SH-SY5Y (cell line): Measurements from ENCODE around the gene SLC7A8.

Experiments used
- GATA2 ChIP-seq: IDR thresholded peaks from 2 replicates; pipeline ENCODE4 v1.6.1; 2011; ENCODE audit warnings: mild to moderate bottlenecking, low read depth, low read length
- GATA3 ChIP-seq: IDR thresholded peaks from 2 replicates; pipeline ENCODE4 v1.6.1; 2011; ENCODE audit warnings: low read depth, mild to moderate bottlenecking, low read length, moderate library complexity

- TF ChIP-seq GATA2 (no peak), GATA3 (no peak)
These were observed 98.0 kb downstream of the SLC7A8 start for GRCh38 chr14:23085458-23085857.
